OCI-M1 (cell line): Measurements from ENCODE around the gene ATG2B.

ENCODE experiments used
- DNase-seq: peaks from one replicate; lab custom pipeline; 2025; lab: John Stamatoyannopoulos, UW

The ATG2B gene

DNA sequence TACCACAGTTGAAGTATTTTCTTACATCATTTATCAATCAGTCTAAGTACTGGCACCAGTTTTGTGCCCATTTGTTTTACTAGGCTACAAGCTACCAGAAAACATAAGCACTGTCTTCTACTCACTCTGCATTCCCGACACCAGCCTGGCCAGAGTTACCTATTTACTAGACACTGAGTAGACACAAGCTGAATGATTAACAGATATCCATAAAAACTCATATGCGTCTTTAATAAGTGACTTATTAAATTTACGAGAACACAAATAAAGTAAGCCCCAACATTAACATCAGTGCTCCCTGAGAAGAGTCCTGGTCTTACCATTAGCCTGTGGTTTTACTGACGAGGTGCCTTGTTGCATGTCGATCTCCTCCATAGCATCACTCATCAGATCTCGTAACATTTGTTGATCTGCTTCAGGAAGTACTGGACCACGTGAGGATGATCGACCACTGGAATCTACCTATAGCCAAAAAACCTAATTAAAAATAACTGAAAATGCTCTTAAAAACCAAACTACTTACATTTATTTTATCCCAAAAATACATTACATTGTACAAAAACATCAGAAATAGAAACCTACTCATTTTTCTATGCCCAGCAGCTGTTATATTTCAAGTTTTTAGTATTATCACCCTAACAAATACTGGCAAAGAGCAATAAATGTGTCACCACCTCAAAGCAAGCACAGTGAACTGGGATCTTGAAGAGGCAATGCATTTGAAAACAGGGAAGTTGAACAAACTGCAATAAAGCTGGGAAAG is 53.8 kb downstream of the ATG2B start:
- no peak for DNase-seq

- peak; percentile 37 for DNase-seq
Observed at GRCh38 chr14:96307434-96307833, 55.7 kb downstream of the ATG2B start.

DNA sequence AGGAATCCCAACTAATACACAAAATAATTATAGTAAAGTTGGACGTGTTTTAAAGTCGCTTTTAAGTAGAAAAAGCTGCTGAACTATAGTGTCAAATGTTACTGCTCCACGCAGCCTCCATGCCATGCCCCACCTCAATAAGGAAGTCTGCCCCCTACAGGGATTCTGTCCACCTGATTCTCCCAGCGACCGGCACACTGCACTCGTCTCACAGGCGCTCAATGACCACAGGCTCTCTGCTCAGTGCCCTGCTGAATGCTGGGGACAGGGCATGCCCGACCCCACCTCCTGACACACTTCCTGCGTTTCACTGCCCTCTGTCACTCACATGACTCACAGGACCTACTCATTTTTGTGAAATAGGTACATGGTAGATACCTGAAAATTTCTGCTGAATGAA is 58.2 kb downstream of the ATG2B start:
- DNase-seq, result no peak

- DNase-seq, result no peak
Observed at GRCh38 chr14:96303981-96304380, 59.2 kb downstream of the ATG2B start.

GRCh38 chr14:96299441-96299840 is 63.7 kb downstream of the ATG2B start:
- no peak for DNase-seq

DNA sequence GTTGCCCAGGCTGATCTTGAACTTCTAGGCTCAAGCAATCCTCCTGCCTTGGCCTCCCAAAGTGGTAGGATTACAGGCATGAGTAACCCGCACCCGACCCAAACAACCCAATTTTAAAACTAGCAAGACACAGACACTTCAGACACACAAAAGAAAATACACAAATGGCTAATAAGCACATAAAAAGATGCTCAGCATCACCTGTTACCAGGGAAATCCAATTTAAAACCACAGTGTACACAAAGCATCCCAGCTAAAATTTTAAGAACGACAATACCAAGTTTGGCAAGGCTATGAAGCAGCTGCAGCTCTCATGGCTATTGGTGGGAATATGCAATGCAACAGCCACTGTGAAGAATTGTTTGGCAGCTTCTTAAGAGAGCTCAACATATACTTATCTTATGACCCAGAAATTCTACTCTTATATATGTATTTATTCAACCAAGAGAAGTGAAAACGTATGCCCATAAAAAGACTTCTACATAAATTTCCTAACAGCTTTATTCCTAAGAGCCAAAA is 65.1 kb downstream of the ATG2B start:
- DNase-seq, result no peak

DNA sequence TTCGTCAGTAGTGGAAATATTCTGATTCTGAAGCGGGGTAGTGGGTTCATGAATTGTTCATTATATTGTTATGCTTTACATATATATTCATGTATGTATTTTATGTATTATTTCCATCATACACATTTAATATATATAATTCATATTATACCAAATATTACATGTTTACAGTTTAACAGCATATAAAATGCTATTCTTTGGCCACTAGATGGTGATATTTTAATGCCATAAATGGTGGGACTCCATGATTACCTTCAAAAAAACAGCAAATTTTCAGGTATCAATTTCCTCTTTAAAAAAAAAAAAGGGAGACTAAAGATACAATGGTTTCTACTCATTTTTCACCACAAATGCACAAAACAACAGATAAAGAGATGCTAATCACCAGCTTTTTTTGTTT is 66.1 kb downstream of the ATG2B start:
- DNase-seq, result peak; percentile 38

GRCh38 chr14:96294246-96294645 is 68.9 kb downstream of the ATG2B start:
- no peak for DNase-seq

DNA sequence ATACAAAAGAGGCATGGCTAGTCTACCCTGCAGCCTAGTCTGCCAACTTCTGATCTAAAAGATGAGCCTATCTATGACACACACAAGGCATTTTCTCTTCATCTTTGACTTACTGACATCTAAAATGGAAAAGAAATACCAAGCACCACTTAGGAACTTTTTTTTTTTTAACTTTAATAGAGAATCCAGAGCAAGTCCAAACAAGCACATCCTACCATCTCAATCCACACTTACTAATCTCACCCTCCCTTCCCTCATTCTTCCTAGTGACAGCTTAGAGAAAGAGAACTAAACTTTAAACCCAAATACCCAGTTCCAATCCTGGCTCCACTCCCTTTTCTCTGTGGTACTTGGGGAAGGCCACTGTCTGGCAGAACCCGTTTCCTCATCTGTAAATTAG is 75.3 kb downstream of the ATG2B start:
- DNase-seq, result no peak

GRCh38 chr14:96286251-96286650 is 76.9 kb downstream of the ATG2B start:
- DNase-seq, result no peak

GRCh38 chr14:96285667-96286066 is 77.5 kb downstream of the ATG2B start:
- DNase-seq, result no peak

DNA sequence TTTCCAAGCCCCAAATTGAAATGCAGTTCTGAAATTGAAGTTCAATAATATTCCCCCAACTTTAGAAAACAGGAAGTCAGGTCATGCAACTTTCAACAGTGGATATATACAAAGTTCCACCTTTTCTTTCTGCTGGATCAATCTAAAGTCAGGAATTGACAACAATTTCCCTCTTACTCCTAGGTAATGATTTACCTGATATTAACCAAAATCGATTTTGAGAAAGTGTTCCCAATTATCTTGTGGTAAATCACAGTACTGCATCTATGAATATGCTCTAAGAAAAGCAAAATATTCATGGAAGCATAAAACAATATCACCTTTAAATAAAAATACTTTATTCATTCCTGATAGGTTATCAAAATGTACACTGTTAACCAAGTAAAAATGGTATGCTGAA is 78.7 kb downstream of the ATG2B start:
- no peak for DNase-seq

DNA sequence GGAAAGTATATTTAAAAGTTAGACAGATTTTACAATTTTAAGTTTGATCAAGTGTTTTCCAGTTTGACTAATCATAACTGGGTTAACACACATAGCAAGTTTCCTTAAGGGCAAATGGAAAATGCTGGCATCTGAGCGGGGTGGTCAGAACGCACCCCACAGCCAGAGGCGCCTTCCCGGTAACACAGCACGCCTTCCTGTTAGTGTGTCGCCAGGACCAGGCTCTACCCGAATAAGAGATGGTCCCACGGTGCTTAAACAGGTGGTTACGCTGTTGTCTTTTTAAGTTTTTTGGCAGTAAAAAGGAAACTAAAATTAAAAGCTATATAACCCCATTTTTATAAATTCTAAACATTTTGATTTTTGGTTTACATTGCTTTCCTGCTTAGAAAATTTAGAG is 79.1 kb downstream of the ATG2B start:
- no peak for DNase-seq

DNA sequence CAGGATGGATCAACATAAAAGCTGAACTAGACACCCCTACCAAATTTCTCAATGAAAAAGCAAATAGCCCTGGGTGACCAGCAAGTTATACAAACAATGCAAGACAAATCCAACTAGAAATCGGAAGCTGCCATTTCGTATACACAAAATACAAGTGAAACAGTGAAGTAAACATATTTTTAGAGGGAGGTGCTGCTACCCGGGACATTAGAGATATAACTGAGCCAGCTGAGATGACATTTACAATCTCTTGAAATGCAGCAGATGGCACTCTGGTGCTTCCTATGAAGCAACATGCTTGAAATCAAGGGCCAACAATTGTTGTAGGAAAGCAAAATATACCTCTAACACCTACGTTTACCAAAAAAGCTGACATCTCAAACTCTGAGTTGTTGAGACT is 81.7 kb downstream of the ATG2B start:
- peak; percentile 2 for DNase-seq

DNA sequence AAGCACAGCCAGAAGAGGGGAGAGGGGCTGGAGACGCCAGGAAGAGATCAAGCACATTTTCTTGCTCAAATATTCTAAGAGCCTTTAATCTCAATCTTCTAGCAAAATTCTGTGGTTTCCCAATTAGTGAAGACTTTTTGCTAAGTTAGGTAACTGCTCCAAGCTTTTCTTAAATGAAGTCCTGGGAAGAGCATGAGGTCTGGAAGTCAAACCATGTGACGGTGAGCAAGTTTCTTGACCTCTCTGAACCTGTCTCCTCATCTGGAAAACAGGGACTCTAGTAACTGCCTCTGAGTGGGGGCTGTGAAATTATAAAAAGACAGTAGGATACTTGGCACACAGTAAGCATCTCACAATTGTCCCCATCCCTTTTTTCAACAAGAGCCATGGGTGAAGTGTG is 83.0 kb downstream of the ATG2B start:
- no peak for DNase-seq

GRCh38 chr14:96279564-96279963 is 83.6 kb downstream of the ATG2B start:
- no peak for DNase-seq

- DNase-seq, result no peak
Observed at GRCh38 chr14:96277890-96278289, 85.3 kb downstream of the ATG2B start.

DNA sequence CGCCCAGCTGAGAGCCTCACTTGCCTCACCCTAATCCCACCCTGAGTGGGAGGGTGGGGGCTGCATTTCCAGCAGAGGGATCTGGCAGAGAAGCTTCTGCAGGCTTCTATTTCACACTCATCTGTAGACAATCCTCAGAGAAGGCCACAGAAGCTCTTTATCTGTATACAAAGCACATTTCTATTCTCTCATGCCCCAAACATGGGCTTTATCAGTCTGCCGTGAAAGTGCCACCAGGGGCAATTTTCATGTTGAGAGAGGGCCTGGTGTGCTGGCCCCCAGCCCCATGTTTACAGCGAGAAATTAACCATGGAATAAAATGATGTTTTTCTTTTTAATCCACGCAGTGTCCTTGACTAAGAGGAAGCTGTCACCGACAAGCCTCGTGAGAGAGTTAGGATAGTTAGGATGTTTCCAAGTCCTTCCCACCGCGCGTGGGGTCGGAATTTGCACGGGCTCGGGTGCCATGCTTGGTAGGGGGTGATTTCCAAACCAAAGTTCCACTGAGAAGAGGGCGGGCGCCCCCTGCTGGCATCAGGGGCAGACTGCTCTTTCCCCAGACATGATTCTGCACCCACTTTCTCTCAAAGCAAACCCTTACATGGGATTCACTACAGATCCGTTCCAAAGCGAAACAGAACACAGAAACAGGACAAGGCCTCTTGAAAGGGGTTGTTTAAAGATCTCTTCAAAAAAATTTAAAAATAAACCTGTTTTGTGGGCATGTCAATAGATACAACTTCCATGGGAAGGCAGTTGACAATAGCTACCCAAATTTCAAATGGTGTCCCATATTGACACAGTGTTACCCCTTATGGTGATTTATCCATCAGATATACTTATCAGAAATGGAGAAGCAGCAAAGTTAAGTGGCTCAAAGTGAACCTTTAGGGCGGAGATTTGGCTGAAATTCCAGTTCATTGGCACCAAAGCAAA is 87.7 kb downstream of the ATG2B start:
- peak; percentile 60 for DNase-seq

GRCh38 chr14:96274543-96274942 is 88.6 kb downstream of the ATG2B start:
- DNase-seq, result no peak

DNA sequence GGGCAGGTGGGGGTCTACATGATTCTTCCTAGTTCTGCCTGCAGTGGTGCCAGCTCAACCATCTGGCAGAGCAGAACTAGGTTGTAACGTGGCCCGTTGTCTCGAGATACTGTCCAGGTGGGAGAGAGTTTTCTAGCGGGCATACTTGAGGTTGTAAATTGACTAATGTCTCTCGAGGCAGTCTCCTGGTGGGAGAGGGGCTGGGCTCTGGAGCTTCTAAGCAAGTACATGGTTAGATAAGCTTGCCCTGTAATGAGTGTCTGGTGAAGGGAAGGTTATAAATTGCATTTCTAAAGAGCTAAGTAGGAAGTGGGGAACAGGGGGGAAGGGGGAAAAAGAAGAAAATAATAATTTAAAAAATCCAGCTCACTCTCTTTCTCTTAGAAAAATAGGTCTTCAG is 89.0 kb downstream of the ATG2B start:
- no peak for DNase-seq

DNA sequence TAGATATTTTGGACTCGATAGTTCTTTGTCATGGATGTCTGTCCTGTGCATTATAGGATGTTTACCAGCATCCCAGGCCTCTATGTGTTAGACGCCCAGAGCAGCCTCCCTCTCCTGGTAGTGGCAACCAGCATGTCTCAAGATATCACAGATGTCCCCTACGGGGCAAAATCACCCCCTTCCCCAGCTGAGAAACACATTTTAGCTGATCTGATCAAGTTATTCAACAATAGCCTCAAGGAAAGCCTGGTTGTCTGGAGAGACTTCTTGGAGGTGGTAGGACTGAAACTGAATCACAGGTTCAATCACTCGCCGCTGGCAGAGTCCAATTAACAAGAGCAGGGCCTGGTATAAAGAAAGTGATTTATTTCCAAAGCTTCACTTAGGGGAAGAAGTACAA is 89.5 kb downstream of the ATG2B start:
- DNase-seq, result no peak

DNA sequence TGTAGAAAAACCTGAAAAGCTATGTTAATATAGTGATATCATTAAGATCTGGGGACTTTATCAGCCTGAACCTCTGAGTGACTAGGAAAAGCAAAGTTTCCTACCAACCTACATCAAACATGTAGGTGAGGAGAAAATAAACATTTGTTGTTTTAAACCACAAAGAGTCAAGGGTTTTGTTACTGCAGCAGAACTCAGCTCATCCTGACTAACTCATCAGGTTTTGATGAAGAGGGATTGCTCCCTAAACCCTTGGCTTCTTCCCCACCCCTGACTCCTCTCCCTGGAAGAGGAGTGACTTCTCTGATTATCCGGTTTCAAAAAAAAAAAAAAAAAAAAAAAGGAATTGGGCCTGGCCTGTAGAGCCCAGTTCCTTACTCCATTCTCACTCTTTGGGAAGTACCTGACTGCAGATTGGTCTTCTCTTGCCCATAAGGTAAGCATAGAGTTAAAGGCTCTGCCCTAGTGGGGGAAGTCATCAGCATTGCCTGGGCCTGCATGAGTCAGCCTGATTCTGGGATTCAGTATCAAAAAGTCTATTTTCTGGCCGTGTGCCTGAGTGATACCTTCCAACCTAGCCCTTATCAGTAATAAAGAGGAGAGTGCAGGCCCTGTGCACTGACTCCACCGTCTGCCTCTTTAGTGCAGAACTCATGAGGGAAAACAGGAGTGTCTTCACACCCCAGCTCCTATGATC is 90.2 kb downstream of the ATG2B start:
- peak; percentile 9 for DNase-seq

DNA sequence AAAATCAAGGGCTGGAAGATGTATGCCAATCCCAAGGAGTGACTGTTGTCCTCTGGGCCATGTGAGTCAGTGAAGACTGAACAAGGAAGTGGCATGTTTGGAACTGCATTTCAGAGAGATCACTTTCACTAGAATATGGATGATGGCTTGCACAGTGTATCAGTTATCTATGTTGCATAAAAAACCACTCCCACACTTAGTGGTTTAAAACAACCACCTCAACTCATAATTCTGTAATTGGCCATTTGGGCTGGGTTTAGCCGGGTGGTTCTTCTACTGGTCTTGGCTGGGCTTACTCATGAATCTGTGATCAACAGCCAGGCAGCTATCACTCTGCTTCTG is 91.7 kb downstream of the ATG2B start:
- DNase-seq, result no peak
